H9 (cell line): ENCODE measurements around the gene CLPSL1. TPM values are rescaled to one million over a fixed set of nuclear protein-coding genes. Genes with fewer than 3 reads are reported as not detected.

Experiments
- DNase-seq: peaks from one replicate; pipeline ENCODE4 v3.0.0-alpha.2; 2017
- H2AFZ ChIP-seq: one replicate; pipeline ENCODE4 v1.6.1; 2013; ENCODE audit warnings: mild to moderate bottlenecking, low read length, control low read depth, moderate library complexity
- H2AK5ac ChIP-seq: 2 replicates; pipeline ENCODE4 v1.6.1; 2013; ENCODE audit warnings: low read length, control low read depth, mixed read lengths; ENCODE audit not compliant: insufficient read length
- H2BK120ac ChIP-seq: one replicate; pipeline ENCODE4 v1.6.1; 2013; ENCODE audit warnings: low read depth, mild to moderate bottlenecking, low read length, control low read depth, inconsistent platforms; ENCODE audit not compliant: poor library complexity, severe bottlenecking
- H2BK12ac ChIP-seq: 2 replicates; pipeline ENCODE4 v1.6.1; 2013; ENCODE audit warnings: low read length, control low read depth, mixed read lengths, low read depth; ENCODE audit not compliant: insufficient read length
- H2BK15ac ChIP-seq: 2 replicates; pipeline ENCODE4 v1.6.1; 2013; ENCODE audit warnings: low read depth, low read length, control low read depth
- H2BK20ac ChIP-seq: one replicate; pipeline ENCODE4 v1.6.1; 2013; ENCODE audit warnings: low read depth, mild to moderate bottlenecking, low read length, control low read depth, inconsistent platforms; ENCODE audit not compliant: poor library complexity, severe bottlenecking
- H2BK5ac ChIP-seq: 2 replicates; pipeline ENCODE4 v1.6.1; 2013; ENCODE audit warnings: low read length, control low read depth, mixed read lengths; ENCODE audit not compliant: insufficient read length
- H3K14ac ChIP-seq: 2 replicates; pipeline ENCODE4 v1.6.1; 2013; ENCODE audit warnings: low read length, control low read depth; ENCODE audit not compliant: insufficient read depth
- H3K18ac ChIP-seq: 2 replicates; pipeline ENCODE4 v1.6.1; 2013; ENCODE audit warnings: low read depth, mild to moderate bottlenecking, mixed read lengths, low read length, control low read depth; ENCODE audit not compliant: insufficient read length
- H3K23ac ChIP-seq: 2 replicates; pipeline ENCODE4 v1.6.1; 2013; ENCODE audit warnings: low read length, control low read depth, mixed read lengths, low read depth; ENCODE audit not compliant: insufficient read length
- H3K23me2 ChIP-seq: 2 replicates; pipeline ENCODE4 v1.6.1; 2013; ENCODE audit warnings: low read depth, mild to moderate bottlenecking, mixed read lengths, low read length, control low read depth; ENCODE audit not compliant: insufficient read length, poor library complexity, severe bottlenecking
- H3K27ac ChIP-seq: 2 replicates; pipeline ENCODE4 v1.5.1; 2013; ENCODE audit warnings: low read length, control low read depth, mixed read lengths, low read depth; ENCODE audit not compliant: insufficient read length
- H3K27me3 ChIP-seq: 2 replicates; pipeline ENCODE4 v1.6.1; 2013; ENCODE audit warnings: low read length, control low read depth, inconsistent platforms; ENCODE audit not compliant: insufficient read depth
- H3K4ac ChIP-seq: 2 replicates; pipeline ENCODE4 v1.6.1; 2013; ENCODE audit warnings: low read depth, mild to moderate bottlenecking, control low read depth, inconsistent platforms, low read length, moderate library complexity
- H3K4me1 ChIP-seq: 2 replicates; pipeline ENCODE4 v1.6.1; 2013; ENCODE audit warnings: low read length, control low read depth, inconsistent platforms; ENCODE audit not compliant: insufficient read depth
- H3K4me2 ChIP-seq: 2 replicates; pipeline ENCODE4 v1.6.1; 2013; ENCODE audit warnings: low read length, control low read depth, mixed read lengths; ENCODE audit not compliant: insufficient read length, insufficient read depth
- H3K56ac ChIP-seq: 2 replicates; pipeline ENCODE4 v1.6.1; 2013; ENCODE audit warnings: low read depth, mild to moderate bottlenecking, mixed read lengths, low read length, control low read depth; ENCODE audit not compliant: insufficient read length
- H3K79me1 ChIP-seq: 2 replicates; pipeline ENCODE4 v1.6.1; 2013; ENCODE audit warnings: low read depth, mild to moderate bottlenecking, moderate library complexity, low read length, control low read depth, inconsistent platforms; ENCODE audit not compliant: insufficient read depth, poor library complexity, severe bottlenecking
- H3K79me2 ChIP-seq: 2 replicates; pipeline ENCODE4 v1.6.1; 2013; ENCODE audit warnings: low read length, control low read depth, inconsistent platforms; ENCODE audit not compliant: insufficient read depth
- H3K9ac ChIP-seq: 2 replicates; pipeline ENCODE4 v1.6.1; 2013; ENCODE audit warnings: low read length, control low read depth, mixed read lengths; ENCODE audit not compliant: insufficient read length; ENCODE audit errors: extremely low read depth
- H3K9me3 ChIP-seq: one replicate; pipeline ENCODE4 v1.6.1; 2013; ENCODE audit warnings: low read depth, low read length, inconsistent platforms; ENCODE audit not compliant: control insufficient read depth
- H3T11ph ChIP-seq: one replicate; pipeline ENCODE4 v1.6.1; 2013; ENCODE audit warnings: mild to moderate bottlenecking, low read length, control low read depth, inconsistent platforms
- H4K20me1 ChIP-seq: one replicate; pipeline ENCODE4 v1.6.1; 2013; ENCODE audit not compliant: control insufficient read depth, insufficient read length, insufficient read depth
- H4K5ac ChIP-seq: 2 replicates; pipeline ENCODE4 v1.6.1; 2013; ENCODE audit warnings: low read depth, mild to moderate bottlenecking, mixed read lengths, low read length, control low read depth; ENCODE audit not compliant: insufficient read length
- H4K8ac ChIP-seq: replicated peaks from 2 replicates; pipeline ENCODE4 v1.6.1; 2013; ENCODE audit warnings: low read length, control low read depth, mixed read lengths, low read depth; ENCODE audit not compliant: insufficient read length
- H4K91ac ChIP-seq: 2 replicates; pipeline ENCODE4 v1.6.1; 2013; ENCODE audit warnings: low read depth, mild to moderate bottlenecking, moderate library complexity, mixed read lengths, low read length, control low read depth; ENCODE audit not compliant: insufficient read length
- H3K27ac Mint-ChIP-seq, 3 experiments: 2 replicates in 2 of 3; 3 replicates in 1 of 3; pipeline ENCODE4 v1.8.0; 2020 to 2021; ENCODE audit warnings: mixed read lengths in 3 of 3, mild to moderate bottlenecking in 1 of 3, moderate library complexity in 1 of 3
- H3K27me3 Mint-ChIP-seq: 2 replicates; pipeline ENCODE4 v1.8.0; 2021; ENCODE audit warnings: low read depth, mild to moderate bottlenecking, moderate library complexity, mixed read lengths
- H3K36me3 Mint-ChIP-seq, 3 experiments: 2 replicates in 2 of 3; 3 replicates in 1 of 3; pipeline ENCODE4 v1.8.0; 2020 to 2021; ENCODE audit warnings: low read depth in 3 of 3, mixed read lengths in 3 of 3; ENCODE audit not compliant: insufficient read depth in 1 of 3
- H3K4me1 Mint-ChIP-seq, 2 experiments: 2 replicates each; pipeline ENCODE4 v1.8.0; 2020; ENCODE audit warnings: mixed read lengths in 2 of 2
- H3K4me3 Mint-ChIP-seq, 2 experiments: 2 replicates in 1 of 2; 3 replicates in 1 of 2; pipeline ENCODE4 v1.8.0; 2020 to 2021; ENCODE audit warnings: mild to moderate bottlenecking in 2 of 2, mixed read lengths in 2 of 2, moderate library complexity in 1 of 2
- H3K9me3 Mint-ChIP-seq, 2 experiments: 2 replicates in 1 of 2; 3 replicates in 1 of 2; pipeline ENCODE4 v1.8.0; 2020; ENCODE audit warnings: mild to moderate bottlenecking in 2 of 2, mixed read lengths in 2 of 2, moderate library complexity in 1 of 2
- WGBS: extraction: QIAGEN DNeasy Blood & Tissue Kit; methylation state at CpG from one replicate; pipeline ENCODE4 v1.1.7; 2013; ENCODE audit warnings: missing lambda C conversion rate, low lambda C conversion rate, mixed read lengths; ENCODE audit not compliant: insufficient read length; ENCODE audit errors: extremely low coverage; 5-methylcytosine and 5-hydroxymethylcytosine counted together
- total RNA-seq: library from RNA; stranded (reverse); gene quantifications from 2 replicates; pipeline ENCODE4 v1.2.1, GENCODE V29; 2021
- TF ChIP-seq, protein P1 (sequence below): fragments of 200-600 bp; sonication (generic); conservative IDR thresholded peaks from 3 replicates; pipeline ENCODE4 v1.8.0; 2021; ENCODE audit warnings: antibody characterized with exemption, mild to moderate bottlenecking

CLPSL1 gene
- total RNA-seq, 1 experiment from 2014 or later, result not detected

DNA sequence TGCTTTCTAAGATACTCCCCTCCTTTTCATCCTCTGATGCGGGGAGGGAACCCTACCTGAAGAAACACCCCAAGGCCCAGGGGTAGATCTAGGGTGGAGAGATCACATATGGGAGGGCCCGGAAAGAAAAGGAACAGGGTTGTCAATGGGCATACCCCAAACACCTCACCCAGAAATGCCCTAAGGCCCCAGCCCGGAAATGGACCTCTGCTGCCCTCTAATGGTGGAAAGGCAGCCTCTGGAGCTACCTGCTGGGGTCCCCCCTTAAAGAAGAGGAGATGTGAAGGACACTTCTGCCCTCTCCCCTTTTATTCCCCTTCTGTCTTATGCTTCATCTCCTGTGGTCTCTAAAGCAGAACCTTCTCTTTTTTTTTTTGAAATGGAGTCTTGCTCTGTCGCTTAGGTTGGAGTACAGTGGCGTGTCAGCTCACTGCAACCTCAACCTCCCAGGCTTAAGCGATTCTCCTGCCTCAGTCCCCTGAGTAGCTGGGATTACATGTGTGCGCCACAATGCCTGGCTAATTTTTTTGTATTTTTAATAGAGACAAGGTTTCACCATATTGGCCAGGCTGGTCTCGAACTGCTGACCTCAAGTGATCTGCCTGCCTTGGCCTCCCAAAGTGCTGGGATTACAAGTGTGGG lies 44.4 kb upstream of the CLPSL1 start:
- WGBS, result no CpG with 5 or more reads among the region's 8 CpGs
- no peak overlapping the region for H2BK15ac ChIP-seq
- peaks cover 65 to 67% of the 10 kb centered on the region in 2 experiments for H3K4me1 Mint-ChIP-seq

More for the DNA sequence above, 44.4 kb upstream of the CLPSL1 start:
- no peak overlapping the region for H2AK5ac ChIP-seq
- no peak overlapping the region for H3K9ac ChIP-seq
- H4K91ac ChIP-seq, result no peak overlapping the region
- no peaks in the 10 kb centered on the region for H3K9me3 Mint-ChIP-seq
- no peak overlapping the region for H3T11ph ChIP-seq
- no peak overlapping the region for H3K23ac ChIP-seq
- no peak overlapping the region for H3K4me2 ChIP-seq
- H3K14ac ChIP-seq, result no peak overlapping the region
- peaks cover 10% of the 10 kb centered on the region for H3K4me1 ChIP-seq
- H3K4ac ChIP-seq, result no peak overlapping the region
- H4K20me1 ChIP-seq, result no peaks in the 10 kb centered on the region
- H3K4me3 Mint-ChIP-seq, result no peak overlapping the region
- H3K18ac ChIP-seq, result no peak overlapping the region
- no peak overlapping the region for H3K56ac ChIP-seq
- H3K9me3 ChIP-seq, result no peaks in the 10 kb centered on the region
- peaks cover 3% of the 10 kb centered on the region for H3K23me2 ChIP-seq
- TF ChIP-seq, protein P1, sequence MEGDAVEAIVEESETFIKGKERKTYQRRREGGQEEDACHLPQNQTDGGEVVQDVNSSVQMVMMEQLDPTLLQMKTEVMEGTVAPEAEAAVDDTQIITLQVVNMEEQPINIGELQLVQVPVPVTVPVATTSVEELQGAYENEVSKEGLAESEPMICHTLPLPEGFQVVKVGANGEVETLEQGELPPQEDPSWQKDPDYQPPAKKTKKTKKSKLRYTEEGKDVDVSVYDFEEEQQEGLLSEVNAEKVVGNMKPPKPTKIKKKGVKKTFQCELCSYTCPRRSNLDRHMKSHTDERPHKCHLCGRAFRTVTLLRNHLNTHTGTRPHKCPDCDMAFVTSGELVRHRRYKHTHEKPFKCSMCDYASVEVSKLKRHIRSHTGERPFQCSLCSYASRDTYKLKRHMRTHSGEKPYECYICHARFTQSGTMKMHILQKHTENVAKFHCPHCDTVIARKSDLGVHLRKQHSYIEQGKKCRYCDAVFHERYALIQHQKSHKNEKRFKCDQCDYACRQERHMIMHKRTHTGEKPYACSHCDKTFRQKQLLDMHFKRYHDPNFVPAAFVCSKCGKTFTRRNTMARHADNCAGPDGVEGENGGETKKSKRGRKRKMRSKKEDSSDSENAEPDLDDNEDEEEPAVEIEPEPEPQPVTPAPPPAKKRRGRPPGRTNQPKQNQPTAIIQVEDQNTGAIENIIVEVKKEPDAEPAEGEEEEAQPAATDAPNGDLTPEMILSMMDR, result peak; percentile 93
- no peak overlapping the region for H2BK5ac ChIP-seq
- no peak overlapping the region for H2AFZ ChIP-seq
- no peak overlapping the region for H4K5ac ChIP-seq
- no peaks in the 10 kb centered on the region for H3K27me3 ChIP-seq
- no peak overlapping the region for H4K8ac ChIP-seq
- no peak overlapping the region for H3K27ac ChIP-seq
- no peak overlapping the region for H3K27ac Mint-ChIP-seq
- H3K79me1 ChIP-seq, result no peaks in the 10 kb centered on the region
- no peak overlapping the region for H2BK20ac ChIP-seq
- H3K27me3 Mint-ChIP-seq, result no peaks in the 10 kb centered on the region
- H2BK12ac ChIP-seq, result no peak overlapping the region
- no peak overlapping the region for H2BK120ac ChIP-seq
- DNase-seq, result peak; percentile 79
- H3K79me2 ChIP-seq, result no peaks in the 10 kb centered on the region
- H3K36me3 Mint-ChIP-seq, result no peaks in the 10 kb centered on the region
